GM12864 (cell line): Measurements from ENCODE around the gene KRTAP2-4.
"Not testable (repeated sequence)": the region's sequence is repeated elsewhere in the genome, so short reads cannot be mapped to it uniquely, and the experiment has no call there.

Experiments
- DNase-seq: peaks from one replicate; pipeline ENCODE4 v3.0.0-alpha.2; 2011; ENCODE audit warnings: low read depth
- H3K4me3 ChIP-seq: 2 replicates; pipeline ENCODE4 v1.5.1; 2011; ENCODE audit warnings: mild to moderate bottlenecking, low read depth, low read length, control low read depth
- TF ChIP-seq, protein P1 (sequence below): IDR thresholded peaks from 2 replicates; pipeline ENCODE4 v1.5.1; 2011; ENCODE audit warnings: low read depth, mild to moderate bottlenecking, moderate library complexity, low read length, control low read depth, inconsistent platforms; ENCODE audit errors: missing control alignments

The KRTAP2-4 gene

GRCh38 chr17:41082626-41083025 lies 16.9 kb upstream of the KRTAP2-4 start:
- no peak for DNase-seq
- no peak overlapping the region for H3K4me3 ChIP-seq
- TF ChIP-seq, protein P1, sequence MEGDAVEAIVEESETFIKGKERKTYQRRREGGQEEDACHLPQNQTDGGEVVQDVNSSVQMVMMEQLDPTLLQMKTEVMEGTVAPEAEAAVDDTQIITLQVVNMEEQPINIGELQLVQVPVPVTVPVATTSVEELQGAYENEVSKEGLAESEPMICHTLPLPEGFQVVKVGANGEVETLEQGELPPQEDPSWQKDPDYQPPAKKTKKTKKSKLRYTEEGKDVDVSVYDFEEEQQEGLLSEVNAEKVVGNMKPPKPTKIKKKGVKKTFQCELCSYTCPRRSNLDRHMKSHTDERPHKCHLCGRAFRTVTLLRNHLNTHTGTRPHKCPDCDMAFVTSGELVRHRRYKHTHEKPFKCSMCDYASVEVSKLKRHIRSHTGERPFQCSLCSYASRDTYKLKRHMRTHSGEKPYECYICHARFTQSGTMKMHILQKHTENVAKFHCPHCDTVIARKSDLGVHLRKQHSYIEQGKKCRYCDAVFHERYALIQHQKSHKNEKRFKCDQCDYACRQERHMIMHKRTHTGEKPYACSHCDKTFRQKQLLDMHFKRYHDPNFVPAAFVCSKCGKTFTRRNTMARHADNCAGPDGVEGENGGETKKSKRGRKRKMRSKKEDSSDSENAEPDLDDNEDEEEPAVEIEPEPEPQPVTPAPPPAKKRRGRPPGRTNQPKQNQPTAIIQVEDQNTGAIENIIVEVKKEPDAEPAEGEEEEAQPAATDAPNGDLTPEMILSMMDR, result no peak

GRCh38 chr17:41076788-41077187 lies 11.1 kb upstream of the KRTAP2-4 start:
- H3K4me3 ChIP-seq, result no peak overlapping the region
- TF ChIP-seq, protein P1, result no peak
- no peak for DNase-seq

DNA sequence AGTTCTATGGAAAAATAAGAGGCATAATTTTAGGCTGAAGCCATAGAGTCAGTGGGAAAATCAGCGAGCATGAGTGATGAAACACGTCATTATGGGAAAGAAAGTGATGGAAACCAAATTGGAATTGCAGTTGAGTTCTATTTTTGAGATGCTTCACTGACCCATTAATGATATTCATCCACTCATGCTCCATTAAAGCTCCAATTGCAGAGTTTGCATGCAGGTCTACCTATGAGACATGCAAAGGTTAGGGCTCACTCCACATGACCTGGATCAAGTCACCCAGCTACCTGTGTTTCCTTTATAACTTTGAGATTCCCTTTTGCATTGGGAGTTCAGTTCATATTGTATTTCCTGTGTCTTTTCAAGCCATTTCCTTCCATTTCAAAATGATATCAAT lies 8.0 kb upstream of the KRTAP2-4 start:
- no peak for DNase-seq
- H3K4me3 ChIP-seq, result no peak overlapping the region
- TF ChIP-seq, protein P1, result no peak

DNA sequence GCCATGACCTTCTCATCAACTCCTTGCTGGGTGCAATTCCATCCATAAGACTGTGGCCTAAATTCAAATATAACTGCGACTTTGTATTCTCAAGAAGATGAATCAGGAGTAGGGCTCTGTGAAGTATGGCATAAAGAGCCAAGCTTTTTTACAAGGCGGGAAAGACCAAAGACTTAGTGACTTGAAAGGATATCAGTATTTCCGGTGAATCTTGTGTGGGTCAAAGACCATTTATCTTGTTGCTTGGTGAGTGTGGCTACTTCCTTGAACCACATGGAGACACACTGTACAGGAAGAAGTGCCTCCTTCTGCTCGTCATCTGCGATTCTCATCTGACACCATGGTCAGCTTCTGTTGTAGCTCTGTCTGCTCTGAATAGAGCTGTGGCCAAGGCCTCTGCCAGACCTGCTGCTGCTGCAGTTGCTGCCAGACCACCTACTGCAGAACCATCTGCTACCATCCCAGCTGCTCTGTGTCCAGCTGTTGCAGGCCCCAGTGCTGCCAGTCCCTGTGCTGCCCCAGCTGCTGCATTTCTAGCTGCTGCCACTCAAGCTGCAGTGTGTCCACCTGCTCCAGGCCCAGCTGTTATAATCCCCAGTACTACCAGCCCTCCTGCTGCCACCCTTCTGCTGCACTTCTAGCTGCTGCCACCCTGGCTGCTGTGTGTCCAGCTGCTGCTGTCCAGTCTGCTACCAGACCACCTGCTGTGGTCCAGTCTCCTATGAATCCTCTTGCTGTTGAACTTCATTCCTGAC lies 6.1 kb upstream of the KRTAP2-4 start:
- TF ChIP-seq, protein P1, result no peak
- no peak overlapping the region for H3K4me3 ChIP-seq
- no peak for DNase-seq

DNA sequence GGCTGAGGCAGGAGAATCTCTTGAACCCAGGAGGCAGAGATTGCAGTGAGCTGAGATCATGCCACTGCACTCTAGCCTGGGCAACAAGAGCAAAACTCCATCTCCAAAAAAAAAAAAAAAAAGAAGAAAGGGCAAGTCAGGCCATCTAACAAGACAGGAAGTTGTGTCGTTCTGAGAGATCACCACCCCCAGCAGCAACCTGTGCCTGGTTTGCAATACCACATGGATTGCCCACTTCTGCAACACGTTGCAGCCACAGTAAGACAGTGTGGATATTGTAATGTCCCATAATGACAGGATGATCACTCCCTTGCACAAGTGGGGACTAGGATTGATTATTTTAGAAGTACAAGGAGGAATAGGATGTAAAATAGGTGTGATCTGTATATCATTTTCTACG lies 3.4 kb upstream of the KRTAP2-4 start:
- no peak for DNase-seq
- TF ChIP-seq, protein P1, result no peak
- no peak overlapping the region for H3K4me3 ChIP-seq

GRCh38 chr17:41067281-41067680 lies 1.6 kb upstream of the KRTAP2-4 start:
- DNase-seq, result no peak

GRCh38 chr17:41065016-41065689 lies 526 bp downstream of the KRTAP2-4 start:
- not testable (repeated sequence) for DNase-seq, H3K4me3 ChIP-seq

More at GRCh38 chr17:41067281-41067680, 1.6 kb upstream of the KRTAP2-4 start:
- TF ChIP-seq, protein P1, result no peak
- H3K4me3 ChIP-seq, result no peak overlapping the region
